Lower leg skin (tissue), 4 donors: ENCODE measurements around the gene SCRN3. TPM values are rescaled to one million over a fixed set of nuclear protein-coding genes. Genes with fewer than 3 reads are reported as not detected.

Experiments used
- DNase-seq, 2 donors: peaks; one replicate each; pipeline ENCODE4 v3.0.0-alpha.2; 2019; ENCODE audit warnings: low spot score in 2 of 2
- H3K4me3 ChIP-seq: fragments of 200-600 bp; sonication (generic); 2 replicates; pipeline ENCODE4 v1.5.1; 2017; ENCODE audit warnings: mild to moderate bottlenecking, low read depth; ENCODE audit not compliant: poor library complexity, severe bottlenecking
- CTCF ChIP-seq, 3 donors: fragments of 450-650 bp; IDR thresholded peaks; one replicate each; pipeline ENCODE4 v1.5.1; 2016; ENCODE audit warnings: antibody characterized with exemption in 3 of 3, mild to moderate bottlenecking in 3 of 3, moderate library complexity in 2 of 3
- POLR2A ChIP-seq, 2 donors: fragments of 450-650 bp; IDR thresholded peaks; one replicate each; pipeline ENCODE4 v1.6.1; 2016 to 2017; ENCODE audit warnings: antibody characterized with exemption in 2 of 2, mild to moderate bottlenecking in 1 of 2, moderate library complexity in 1 of 2
- WGBS, 2 donors: methylation state at CpG; one replicate each; pipeline ENCODE4 v1.1.5; 2018; 5-methylcytosine and 5-hydroxymethylcytosine counted together
- intact Hi-C: fragments of 100-400 bp; cut with DNase I; formaldehyde crosslinking; loops from one replicate; pipeline ENCODE4 v1.15.0; 2023; ENCODE audit warnings: low total_unique reads
- total RNA-seq, 4 donors: library from RNA; depleted of rRNA; stranded (reverse); fragments of >200 nt; gene quantifications; one replicate each; pipeline ENCODE4 v1.1.0, GENCODE V29; 2016

The SCRN3 gene
- total RNA-seq, 4 donors from 2014 or later: 10.1 to 14.3 (median 12.9) TPM

- intact Hi-C loops: no loop called here
- WGBS, 2 donors: 94% methylated on average over 2 of the region's 2 CpGs
- TF ChIP-seq CTCF (IDR thresholded peaks at IDR 0.05): no peak
- no peak for TF ChIP-seq POLR2A (IDR thresholded peaks at IDR 0.05)
- H3K4me3 ChIP-seq: no peak overlapping the region
- DNase-seq: no peak
Observed at GRCh38 chr2:174449033-174449432, 53.5 kb downstream of the SCRN3 start.

GRCh38 chr2:174450021-174450816, 54.7 kb downstream of the SCRN3 start:
- DNase-seq: no peak
- H3K4me3 ChIP-seq: no peak overlapping the region
- WGBS, 2 donors: 79 to 87% methylated on average over 4 of the region's 4 CpGs
- intact Hi-C loops: no loop called here
- TF ChIP-seq POLR2A (IDR thresholded peaks at IDR 0.05) (no peak), CTCF (IDR thresholded peaks at IDR 0.05) (no peak)

- WGBS, 2 donors: 77 to 91% methylated on average over 2 of the region's 2 CpGs
- no peak overlapping the region for H3K4me3 ChIP-seq
- intact Hi-C loops: no loop called here
- TF ChIP-seq POLR2A (IDR thresholded peaks at IDR 0.05) (no peak), CTCF (IDR thresholded peaks at IDR 0.05) (no peak)
- DNase-seq: no peak
Observed at GRCh38 chr2:174454566-174454965, 59.0 kb downstream of the SCRN3 start.

GRCh38 chr2:174461221-174461620, 65.7 kb downstream of the SCRN3 start:
- 88 to 96% methylated on average over 1 of the region's 1 CpG for WGBS, 2 donors
- DNase-seq: no peak
- no peak overlapping the region for H3K4me3 ChIP-seq
- TF ChIP-seq POLR2A (IDR thresholded peaks at IDR 0.05): no peak
- TF ChIP-seq CTCF (IDR thresholded peaks at IDR 0.05): no peak
- intact Hi-C loops: loop anchor here (5.0 kb wide), 1 partner anchor 86 kb away; no protein-coding TSS in a partner anchor

GRCh38 chr2:174465327-174465726, 69.8 kb downstream of the SCRN3 start:
- DNase-seq: no peak
- intact Hi-C loops: no loop called here

More at GRCh38 chr2:174465327-174465726, 69.8 kb downstream of the SCRN3 start:
- TF ChIP-seq CTCF (IDR thresholded peaks at IDR 0.05): no peak
- no peak for TF ChIP-seq POLR2A (IDR thresholded peaks at IDR 0.05)
- H3K4me3 ChIP-seq: no peak overlapping the region
- WGBS, 2 donors: 77% methylated on average over 4 of the region's 4 CpGs
